BLaER1 treated with 17β-estradiol and CSF1 and Interleukin-3, amounts not matched to agents 10 nM and 100 nM (cell line): ENCODE data around the gene RBFA.
A peak's percentile ranks its signal among the peaks of the same experiment; 100 is the strongest.
"Not testable (repeated sequence)": the region's sequence is repeated elsewhere in the genome, so short reads cannot be mapped to it uniquely, and the experiment has no call there.

Experiments
- H3K27ac ChIP-seq, 11 experiments: shearing (Covaris generic); formaldehyde crosslinking; 2 replicates each; pipeline ENCODE4 v1.8.1; 2022
- H3K27me3 ChIP-seq, 11 experiments: shearing (Covaris generic); formaldehyde crosslinking; 2 replicates each; pipeline ENCODE4 v1.8.1; 2022
- H3K36me3 ChIP-seq, 11 experiments: shearing (Covaris generic); formaldehyde crosslinking; 2 replicates each; pipeline ENCODE4 v1.8.1; 2022
- H3K4me1 ChIP-seq, 10 experiments: shearing (Covaris generic); formaldehyde crosslinking; 2 replicates each; pipeline ENCODE4 v1.8.1; 2022
- H3K4me2 ChIP-seq, 11 experiments: shearing (Covaris generic); formaldehyde crosslinking; 2 replicates each; pipeline ENCODE4 v1.8.1; 2022
- H3K4me3 ChIP-seq, 10 experiments: shearing (Covaris generic); formaldehyde crosslinking; 2 replicates each; pipeline ENCODE4 v1.8.1; 2022
- H3K9ac ChIP-seq, 11 experiments: shearing (Covaris generic); formaldehyde crosslinking; 2 replicates each; pipeline ENCODE4 v1.8.1; 2022
- H3K9me3 ChIP-seq, 11 experiments: shearing (Covaris generic); formaldehyde crosslinking; replicated peaks in 1 of 11; 2 replicates each; pipeline ENCODE4 v1.8.1; 2022
- H4K20me1 ChIP-seq, 11 experiments: shearing (Covaris generic); formaldehyde crosslinking; 2 replicates each; pipeline ENCODE4 v1.8.1; 2022
- Cebpa-rat ChIP-seq, 11 experiments: shearing (Covaris generic); IDR thresholded peaks; 2 replicates each; pipeline ENCODE4 v1.8.1; 2022

Gene RBFA, protein sequence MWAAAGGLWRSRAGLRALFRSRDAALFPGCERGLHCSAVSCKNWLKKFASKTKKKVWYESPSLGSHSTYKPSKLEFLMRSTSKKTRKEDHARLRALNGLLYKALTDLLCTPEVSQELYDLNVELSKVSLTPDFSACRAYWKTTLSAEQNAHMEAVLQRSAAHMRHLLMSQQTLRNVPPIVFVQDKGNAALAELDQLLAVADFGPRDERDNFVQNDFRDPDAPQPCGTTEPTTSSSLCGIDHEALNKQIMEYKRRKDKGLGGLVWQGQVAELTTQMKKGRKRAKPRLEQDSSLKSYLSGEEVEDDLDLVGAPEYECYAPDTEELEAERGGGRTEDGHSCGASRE

DNA sequence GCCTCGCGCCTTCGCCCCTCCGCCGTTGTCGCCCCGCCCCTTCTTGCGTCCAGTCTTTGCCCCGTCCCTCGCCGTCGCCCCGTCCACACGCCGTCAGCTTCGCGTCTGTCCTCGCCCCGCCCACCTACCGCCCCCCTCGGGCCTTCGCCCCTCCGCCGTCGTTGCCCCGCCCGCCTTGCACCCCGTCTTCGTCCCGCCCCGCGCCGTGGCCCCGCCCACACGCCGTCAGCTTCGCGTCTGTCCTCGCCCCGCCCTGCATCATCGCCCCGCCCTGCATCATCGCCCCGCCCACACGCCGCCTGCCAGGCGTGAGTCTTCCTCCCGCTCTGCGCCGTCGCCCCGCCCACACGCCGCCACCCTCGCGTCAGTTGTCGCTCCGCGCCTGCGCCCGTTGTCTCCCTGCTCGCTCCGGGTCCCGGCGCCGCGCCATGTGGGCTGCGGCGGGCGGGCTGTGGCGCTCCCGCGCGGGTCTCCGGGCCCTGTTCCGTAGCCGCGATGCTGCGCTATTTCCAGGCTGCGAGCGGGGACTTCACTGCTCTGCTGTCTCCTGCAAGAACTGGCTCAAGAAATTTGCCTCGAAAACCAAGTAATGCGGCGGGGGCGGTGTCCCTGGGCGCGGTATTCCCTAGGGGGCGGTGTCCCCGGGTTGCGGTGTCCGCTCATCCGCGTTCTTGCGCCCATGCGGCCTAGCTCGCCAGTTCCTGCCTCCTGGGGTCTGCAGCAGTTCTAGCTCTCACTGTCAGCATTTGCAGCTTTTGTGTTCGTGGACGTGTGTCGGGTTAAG lies at the start of gene RBFA:
Gene RBFA (plus strand): TSS at position 367 of the 784 bp plus-strand sequence. CDS start 62 bp downstream, at position 429.
- peaks cover 0 to 41% (median 31%) of the 10 kb centered on the region in 11 experiments; a peak in 11 of 22 replicates for H4K20me1 ChIP-seq
- H3K27me3 ChIP-seq = no peaks in the 10 kb centered on the region
- H3K9me3 ChIP-seq = peaks cover 0 to 21% (median 11%) of the 10 kb centered on the region in 11 experiments; a peak in 16 of 22 replicates
- H3K4me1 ChIP-seq = peaks cover 19 to 29% (median 22%) of the 10 kb centered on the region in 10 experiments
- peak within 1 kb of the TSS; percentile 75 to 93 (median 89) for H3K27ac ChIP-seq
- H3K36me3 ChIP-seq = peaks cover 20 to 34% (median 27%) of the 10 kb centered on the region in 11 experiments
- H3K4me3 ChIP-seq = peak within 1 kb of the TSS; percentile 70 to 91 (median 83)
- peak within 1 kb of the TSS; percentile 81 to 97 (median 93) for H3K4me2 ChIP-seq
- TF ChIP-seq Cebpa-rat (IDR thresholded peaks at IDR 0.05) = no peak
- peak within 1 kb of the TSS; percentile 81 to 95 (median 89) for H3K9ac ChIP-seq

DNA sequence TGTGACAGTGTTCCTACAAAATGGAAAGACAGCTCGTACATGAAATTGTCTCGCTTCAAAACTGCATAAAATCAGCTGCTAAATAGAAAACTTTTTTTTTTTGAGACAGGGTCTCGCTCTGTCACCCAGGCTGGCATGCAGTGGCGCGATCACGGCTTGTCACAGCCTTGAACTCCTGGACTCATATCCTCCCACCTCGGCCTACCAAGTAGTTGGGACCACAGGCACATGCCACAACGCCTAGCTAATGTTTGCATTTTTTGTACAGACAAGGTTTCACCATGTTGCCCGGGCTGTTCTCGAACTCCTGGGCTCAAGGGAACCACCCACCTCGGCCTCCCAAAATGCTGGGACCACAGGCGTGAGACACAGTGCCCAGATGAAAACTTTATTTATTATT lies 49.1 kb upstream of the RBFA start:
- H3K4me2 ChIP-seq = peak overlapping the region in 4 of 11 experiments; percentile 5 to 94 (median 94); a peak in 5 of 22 replicates
- H3K27me3 ChIP-seq = no peaks in the 10 kb centered on the region
- peaks cover 25 to 66% (median 45%) of the 10 kb centered on the region in 10 experiments for H3K4me1 ChIP-seq
- H3K27ac ChIP-seq = no peak overlapping the region
- H4K20me1 ChIP-seq = peaks cover 75 to 80% (median 77%) of the 10 kb centered on the region in 11 experiments
- TF ChIP-seq Cebpa-rat (IDR thresholded peaks at IDR 0.05) = no peak
- no peaks in the 10 kb centered on the region for H3K9me3 ChIP-seq
- H3K36me3 ChIP-seq = peaks cover 21 to 56% (median 50%) of the 10 kb centered on the region in 11 experiments
- H3K9ac ChIP-seq = peak overlapping the region in 3 of 11 experiments; percentile 7 to 95 (median 40); a peak in 2 of 22 replicates
- no peak overlapping the region for H3K4me3 ChIP-seq

DNA sequence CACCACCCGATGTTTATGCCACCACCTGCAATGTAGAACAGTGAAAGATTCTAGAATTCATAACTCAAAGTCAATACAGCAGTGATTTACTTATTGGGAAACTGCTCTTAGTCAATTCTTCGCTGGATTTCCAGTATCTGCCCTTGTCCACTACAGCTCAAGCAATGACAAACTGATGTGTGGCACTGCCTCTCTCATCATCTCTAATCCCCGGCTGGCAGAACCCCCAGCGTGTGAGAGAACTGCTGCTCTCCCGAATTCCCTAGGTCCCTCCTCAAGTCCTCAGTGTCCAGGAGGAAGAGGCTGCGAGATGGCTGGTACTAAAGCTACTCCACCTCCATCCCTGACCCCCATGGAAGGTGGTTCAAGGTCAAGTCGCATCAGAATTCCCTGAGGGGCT lies 47.5 kb upstream of the RBFA start:
- Histone ChIP-seq H3K36me3 (peaks cover 21 to 52% (median 44%) of the 10 kb centered on the region in 11 experiments), H3K4me3 (peak overlapping the region; percentile 69 to 94 (median 84); a peak in 19 of 20 replicates), H3K4me1 (peaks cover 25 to 66% (median 45%) of the 10 kb centered on the region in 10 experiments), H3K9ac (peak overlapping the region; percentile 87 to 96 (median 94)), H3K4me2 (peak overlapping the region; percentile 78 to 99 (median 93)), H3K27ac (peak overlapping the region in 6 of 11 experiments; percentile 31 to 95 (median 88); a peak in 7 of 22 replicates), H3K27me3 (no peaks in the 10 kb centered on the region), H3K9me3 (no peaks in the 10 kb centered on the region), H4K20me1 (peaks cover 59 to 65% (median 62%) of the 10 kb centered on the region in 11 experiments)
- no peak for TF ChIP-seq Cebpa-rat (IDR thresholded peaks at IDR 0.05)

DNA sequence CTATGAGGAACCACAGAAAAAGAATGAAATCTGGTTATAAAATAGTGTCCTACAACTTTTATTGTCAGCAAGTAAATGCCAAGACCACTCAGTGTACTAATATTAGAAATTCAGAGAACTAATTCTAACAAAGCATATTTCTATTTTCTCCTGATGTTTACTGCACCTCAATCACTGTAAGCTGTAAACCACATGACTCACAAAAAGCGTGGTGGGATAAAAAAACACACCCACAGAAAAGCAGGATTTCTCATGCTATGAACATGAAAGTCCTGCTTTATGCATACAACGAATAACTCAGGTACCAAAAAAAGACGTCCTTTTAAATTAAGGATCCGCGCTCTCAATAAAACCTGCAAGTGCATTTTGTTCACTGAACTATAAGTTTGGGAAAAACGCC lies 46.7 kb upstream of the RBFA start:
- Histone ChIP-seq H3K9me3 (no peaks in the 10 kb centered on the region), H3K9ac (peak overlapping the region; percentile 87 to 96 (median 94)), H4K20me1 (peaks cover 51 to 56% (median 53%) of the 10 kb centered on the region in 11 experiments), H3K27me3 (no peaks in the 10 kb centered on the region), H3K27ac (peak overlapping the region; percentile 85 to 95 (median 92)), H3K4me3 (peak overlapping the region; percentile 69 to 94 (median 84)), H3K4me1 (peaks cover 25 to 59% (median 37%) of the 10 kb centered on the region in 10 experiments), H3K36me3 (peaks cover 21 to 43% (median 37%) of the 10 kb centered on the region in 11 experiments), H3K4me2 (peak overlapping the region; percentile 78 to 99 (median 93))
- no peak for TF ChIP-seq Cebpa-rat (IDR thresholded peaks at IDR 0.05)

DNA sequence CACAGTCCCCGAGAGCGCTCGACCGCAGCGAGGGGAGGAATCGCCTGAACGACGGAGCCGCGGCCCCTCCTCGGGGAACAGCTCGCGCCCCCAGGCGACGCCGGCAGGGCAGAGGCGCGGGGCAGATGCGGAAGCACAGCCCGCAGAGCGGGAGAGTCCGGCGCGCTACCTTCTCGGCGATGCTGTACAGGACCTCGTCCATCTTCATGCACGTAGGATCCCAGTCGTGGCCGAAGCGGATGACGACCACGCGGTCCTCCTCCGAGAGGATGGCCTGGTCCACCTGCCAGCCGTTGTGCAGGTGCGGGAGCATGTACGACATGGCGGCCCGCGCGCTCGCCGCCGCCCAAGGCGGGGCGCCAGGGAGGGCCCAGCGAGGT lies 46.2 kb upstream of the RBFA start:
- Histone ChIP-seq H3K9me3 (no peaks in the 10 kb centered on the region), H3K4me1 (peaks cover 24 to 54% (median 32%) of the 10 kb centered on the region in 10 experiments), H4K20me1 (peaks cover 46 to 51% (median 48%) of the 10 kb centered on the region in 11 experiments), H3K36me3 (peaks cover 21 to 38% (median 34%) of the 10 kb centered on the region in 11 experiments), H3K4me3 (peak overlapping the region; percentile 69 to 94 (median 84)), H3K4me2 (peak overlapping the region; percentile 78 to 99 (median 93)), H3K27me3 (no peaks in the 10 kb centered on the region), H3K27ac (peak overlapping the region; percentile 85 to 95 (median 92)), H3K9ac (peak overlapping the region; percentile 87 to 96 (median 94))
- TF ChIP-seq Cebpa-rat (IDR thresholded peaks at IDR 0.05) = no peak

DNA sequence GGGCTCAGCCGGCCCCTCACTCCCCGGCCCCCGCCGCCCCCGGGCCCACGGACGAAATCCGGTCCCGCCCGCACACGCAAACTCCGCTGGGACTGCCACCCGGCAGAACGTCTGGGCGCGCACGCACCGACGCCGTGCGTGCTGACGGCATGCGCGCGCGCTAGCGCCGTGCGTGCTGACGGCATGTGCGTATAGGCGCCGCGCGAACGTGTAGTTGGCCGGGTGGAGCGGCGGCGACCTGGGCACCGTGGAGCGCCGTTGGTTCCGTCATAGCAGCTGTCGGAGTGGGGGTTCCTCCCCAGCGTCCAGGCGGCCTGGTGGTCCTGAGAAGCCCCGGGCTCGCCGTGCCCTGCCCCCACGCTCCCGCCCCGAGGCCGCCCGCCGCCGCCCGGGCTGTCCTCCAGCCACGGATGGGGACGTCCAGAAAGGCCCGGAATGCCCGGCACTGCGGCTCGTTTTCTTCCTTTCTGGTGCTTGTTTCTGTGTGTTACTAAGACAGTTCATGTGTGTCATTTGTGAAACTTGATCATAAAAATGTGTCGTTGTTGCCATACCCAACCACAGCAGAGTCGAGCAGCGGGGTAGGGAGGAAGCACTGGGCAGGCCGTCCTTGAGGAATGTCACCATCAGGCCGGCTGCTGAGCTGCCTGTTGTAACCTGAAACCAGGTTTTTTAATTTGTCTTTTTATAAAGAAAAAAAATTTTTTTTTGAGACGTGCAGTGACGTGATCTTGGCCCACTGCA lies 45.6 kb upstream of the RBFA start, which contains the start of gene TXNL4A:
Gene TXNL4A (minus strand): TSS at position 113 of the 744 bp plus-strand sequence. CDS start 171 bp downstream, outside the sequence.
- Histone ChIP-seq H3K4me2 (peak within 1 kb of the TSS; percentile 88 to 99 (median 94)), H3K9me3 (no peaks in the 10 kb centered on the region), H3K4me3 (peak within 1 kb of the TSS; percentile 69 to 94 (median 84)), H3K27me3 (no peaks in the 10 kb centered on the region), H3K4me1 (peaks cover 23 to 48% (median 27%) of the 10 kb centered on the region in 10 experiments), H4K20me1 (peaks cover 40 to 46% (median 43%) of the 10 kb centered on the region in 11 experiments; a peak in 21 of 22 replicates), H3K9ac (peak within 1 kb of the TSS; percentile 87 to 96 (median 94)), H3K36me3 (peaks cover 21 to 33% (median 31%) of the 10 kb centered on the region in 11 experiments), H3K27ac (peak within 1 kb of the TSS; percentile 85 to 95 (median 92))
- no peak for TF ChIP-seq Cebpa-rat (IDR thresholded peaks at IDR 0.05)

DNA sequence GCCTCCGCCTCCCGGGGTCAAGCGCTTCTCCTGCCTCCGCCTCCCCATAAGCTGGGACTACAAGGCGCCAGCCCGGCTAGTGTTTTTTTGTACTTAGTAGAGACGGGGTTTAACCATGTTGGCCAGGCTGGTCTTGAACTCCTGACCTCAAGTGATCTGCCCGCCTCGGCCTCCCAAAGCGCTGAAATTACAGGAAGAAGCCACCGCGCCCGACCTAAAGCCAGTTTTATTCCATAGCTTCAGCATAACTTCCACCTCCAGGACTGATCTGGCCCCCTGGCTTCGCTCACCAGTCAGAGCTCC lies 45.1 kb upstream of the RBFA start:
- TF ChIP-seq Cebpa-rat (IDR thresholded peaks at IDR 0.05) = no peak
- peaks cover 21 to 28% (median 26%) of the 10 kb centered on the region in 11 experiments for H3K36me3 ChIP-seq
- H3K27me3 ChIP-seq = no peaks in the 10 kb centered on the region
- H4K20me1 ChIP-seq = peaks cover 35 to 41% (median 37%) of the 10 kb centered on the region in 11 experiments; a peak in 21 of 22 replicates
- H3K4me3 ChIP-seq = peak overlapping the region; percentile 69 to 94 (median 84)
- H3K9me3 ChIP-seq = no peaks in the 10 kb centered on the region
- H3K4me1 ChIP-seq = peaks cover 21 to 43% (median 27%) of the 10 kb centered on the region in 10 experiments
- peak overlapping the region; percentile 87 to 96 (median 94) for H3K9ac ChIP-seq
- peak overlapping the region; percentile 86 to 99 (median 92) for H3K4me2 ChIP-seq
- peak overlapping the region; percentile 85 to 95 (median 92) for H3K27ac ChIP-seq

DNA sequence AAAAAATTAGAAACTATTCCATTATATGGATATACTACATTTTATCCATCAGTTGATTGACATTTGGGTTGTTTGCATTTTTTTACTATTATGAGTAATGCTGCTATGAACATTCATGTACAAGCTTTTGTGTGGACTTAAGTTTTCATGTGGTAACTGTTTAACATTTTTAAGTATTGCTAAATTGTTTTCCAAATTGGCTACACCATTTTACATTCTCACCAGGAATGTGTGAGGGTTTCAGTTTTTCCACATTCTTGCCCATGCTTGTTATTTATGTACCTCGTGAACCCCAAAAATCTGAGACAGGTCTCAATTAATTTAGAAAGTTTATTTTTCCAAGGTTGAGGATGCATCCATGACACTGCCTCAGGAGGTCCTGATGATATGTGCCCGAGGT lies 42.7 kb upstream of the RBFA start:
- no peaks in the 10 kb centered on the region for H3K9me3 ChIP-seq
- no peak overlapping the region for H3K4me3 ChIP-seq
- no peak overlapping the region for H3K27ac ChIP-seq
- TF ChIP-seq Cebpa-rat (IDR thresholded peaks at IDR 0.05) = no peak
- H3K4me2 ChIP-seq = no peak overlapping the region
- peaks cover 11 to 17% (median 14%) of the 10 kb centered on the region in 11 experiments; a peak in 21 of 22 replicates for H4K20me1 ChIP-seq
- no peaks in the 10 kb centered on the region for H3K27me3 ChIP-seq
- H3K9ac ChIP-seq = peak overlapping the region in 1 of 11 experiments; percentile 17; a peak in 1 of 22 replicates
- peaks cover 0 to 4% (median 2%) of the 10 kb centered on the region in 11 experiments; a peak in 13 of 22 replicates for H3K36me3 ChIP-seq
- peaks cover 10 to 19% (median 17%) of the 10 kb centered on the region in 10 experiments for H3K4me1 ChIP-seq

DNA sequence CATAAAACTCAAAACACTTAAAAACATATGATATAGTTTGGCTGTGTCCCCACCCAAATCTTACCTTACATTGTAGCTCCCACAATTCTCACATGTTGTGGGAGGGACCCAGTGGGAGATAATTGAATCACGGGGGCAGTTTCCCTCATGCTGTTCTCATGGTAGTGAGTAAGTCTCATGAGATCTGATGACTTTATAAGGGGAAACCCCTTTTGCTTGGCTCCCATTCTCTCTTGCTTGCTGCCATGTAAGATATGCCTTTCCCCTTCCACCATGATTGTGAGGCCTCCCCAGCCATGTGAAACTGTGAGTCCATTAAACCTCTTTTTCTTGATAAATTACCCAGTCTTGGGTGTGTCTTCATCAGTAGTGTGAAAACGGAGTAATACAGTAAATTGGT lies 34.5 kb upstream of the RBFA start:
- peaks cover 28 to 43% (median 38%) of the 10 kb centered on the region in 11 experiments for H3K9me3 ChIP-seq
- H3K4me2 ChIP-seq, H4K20me1 ChIP-seq, H3K27ac ChIP-seq, H3K9ac ChIP-seq, H3K27me3 ChIP-seq, H3K4me3 ChIP-seq, H3K4me1 ChIP-seq: not testable (repeated sequence)
- peaks cover 0 to 19% (median 9%) of the 10 kb centered on the region in 11 experiments; a peak in 9 of 22 replicates for H3K36me3 ChIP-seq
